Gastrocnemius medialis (tissue), 4 donors: ENCODE measurements around the gene SBSN.

Experiments used
- CTCF ChIP-seq, 5 experiments: fragments of 450-650 bp in 3 of 5; fragments of 200-600 bp in 2 of 5; sonication (generic) in 2 of 5; IDR thresholded peaks in 4 of 5; conservative IDR thresholded peaks in 1 of 5; 1 replicate in 4 of 5; 2 replicates in 1 of 5; pipeline ENCODE4 v1.5.1; 2016 to 2019; ENCODE audit warnings: antibody characterized with exemption in 5 of 5, mild to moderate bottlenecking in 3 of 5, moderate library complexity in 3 of 5
- POLR2A ChIP-seq, 2 donors: fragments of 450-650 bp; IDR thresholded peaks; one replicate each; pipeline ENCODE4 v1.6.1; 2017; ENCODE audit warnings: antibody characterized with exemption in 2 of 2, mild to moderate bottlenecking in 2 of 2, moderate library complexity in 2 of 2

GRCh38 chr19:35533201-35533821 is 5.2 kb upstream of the SBSN start, which contains the start of gene GAPDHS:
- TF ChIP-seq POLR2A (IDR thresholded peaks at IDR 0.05) (no peak), CTCF (IDR thresholded peaks at IDR 0.05 in 4 of 5, conservative IDR thresholded peaks at IDR 0.05 in 1 of 5) (no peak)
